GM19324 (cell line): ENCODE data around the gene MARCHF11.

ENCODE experiments used
- ATAC-seq: cut with Tn5 transposase; IDR thresholded peaks from one replicate; pipeline ENCODE4 v1.9.1; 2021; ENCODE audit warnings: mild to moderate bottlenecking, moderate library complexity; ENCODE audit not compliant: unreplicated experiment, low FRiP score

MARCHF11 gene

DNA sequence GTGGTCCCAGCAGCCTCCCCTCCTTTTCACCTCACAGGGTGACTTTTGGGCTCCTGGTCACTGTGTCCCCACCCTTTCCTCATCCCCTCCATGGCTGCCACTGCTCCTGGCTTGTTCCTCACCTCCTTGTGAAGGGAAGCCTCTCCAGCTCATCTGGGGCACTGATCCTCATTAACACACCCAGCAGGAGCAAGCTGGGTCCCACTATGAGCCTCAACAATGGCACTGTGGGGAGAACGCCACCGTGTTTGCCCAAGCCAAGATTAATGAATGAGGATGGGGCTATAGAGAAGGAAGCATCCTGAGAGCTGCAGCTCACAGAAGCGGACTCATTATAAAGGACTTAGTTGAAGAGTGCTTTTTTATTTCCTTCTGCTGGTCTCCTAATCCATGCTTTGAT, 118.4 kb downstream of the MARCHF11 start:
- no peak for ATAC-seq

DNA sequence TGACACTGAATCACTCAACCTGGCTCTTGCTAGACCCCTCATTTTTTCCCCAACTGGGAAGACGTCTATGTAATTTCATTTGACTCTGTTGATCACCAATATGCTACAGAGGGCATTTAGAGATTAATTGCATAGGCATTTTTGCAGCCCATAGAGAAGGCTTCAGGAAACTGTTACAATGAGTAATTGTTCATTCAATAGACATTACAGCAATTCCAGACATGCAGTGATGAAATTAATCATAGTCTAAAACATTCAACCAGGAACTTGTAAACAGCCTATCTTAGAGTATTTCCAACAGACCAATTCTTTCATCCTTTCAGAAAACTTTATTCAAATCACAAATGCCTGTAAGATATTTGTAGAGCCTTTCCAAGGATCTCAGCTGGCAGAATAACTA, 122.3 kb downstream of the MARCHF11 start:
- no peak for ATAC-seq

DNA sequence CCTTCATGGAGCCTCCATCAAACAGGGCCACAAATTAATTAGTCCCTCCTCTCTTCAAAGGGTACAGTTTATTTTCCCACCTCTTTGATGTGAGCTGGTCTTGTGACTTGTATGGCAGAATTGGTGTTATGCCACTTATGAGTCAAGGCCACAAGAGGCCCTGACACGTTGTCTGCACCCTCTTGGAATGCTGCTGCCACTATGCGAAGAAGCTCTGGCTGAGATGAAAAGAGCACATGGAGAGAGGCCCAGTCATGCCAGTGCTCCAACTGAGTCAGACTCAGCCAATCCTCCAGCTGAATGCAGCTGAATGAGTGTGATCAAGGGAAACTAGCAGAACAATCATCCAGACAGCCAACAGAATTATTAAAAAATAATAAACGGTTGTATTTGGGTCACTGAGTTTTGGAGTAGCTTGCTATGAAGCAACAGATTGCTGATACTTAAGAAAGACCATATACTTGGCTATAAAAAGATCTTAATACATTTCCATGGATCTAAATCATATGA, 128.3 kb downstream of the MARCHF11 start:
- no peak for ATAC-seq

DNA sequence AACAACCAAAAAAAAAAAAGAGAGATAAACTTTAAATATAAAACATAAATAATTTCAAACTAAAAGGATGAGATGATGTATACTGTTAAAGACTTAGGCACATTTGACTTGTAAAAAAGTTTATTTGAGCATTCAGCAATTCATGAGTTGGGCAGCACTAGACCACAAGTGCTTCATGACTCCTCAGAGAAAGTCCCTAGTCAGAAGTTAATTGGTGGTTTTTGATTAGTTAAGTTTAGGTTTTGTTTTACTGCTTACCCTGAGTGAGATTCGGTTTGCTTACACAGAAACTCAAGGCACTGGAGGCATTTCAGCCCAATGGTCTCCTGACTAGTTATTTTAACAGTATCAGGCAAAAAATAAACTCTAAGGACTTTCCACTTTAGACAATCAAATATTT, 129.2 kb downstream of the MARCHF11 start:
- ATAC-seq: no peak

DNA sequence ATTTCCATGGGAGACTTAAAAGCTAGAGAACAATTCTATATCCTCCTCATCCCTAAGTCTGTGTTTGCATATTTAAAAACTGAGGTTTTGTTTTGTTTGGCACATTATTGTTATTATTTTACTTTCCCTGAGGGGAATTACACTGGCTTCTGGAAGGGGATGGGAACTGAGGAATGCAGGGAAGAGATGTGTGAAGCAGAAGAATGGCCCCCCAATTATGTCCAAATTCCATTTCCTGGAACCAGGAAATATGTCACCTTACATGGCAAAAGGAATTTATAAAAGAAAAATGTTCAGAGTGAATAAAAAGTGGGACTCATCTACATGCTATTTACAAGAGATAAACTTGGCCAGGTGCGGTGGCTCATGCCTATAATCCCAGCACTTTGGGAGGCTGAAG, 129.8 kb downstream of the MARCHF11 start:
- no peak for ATAC-seq

DNA sequence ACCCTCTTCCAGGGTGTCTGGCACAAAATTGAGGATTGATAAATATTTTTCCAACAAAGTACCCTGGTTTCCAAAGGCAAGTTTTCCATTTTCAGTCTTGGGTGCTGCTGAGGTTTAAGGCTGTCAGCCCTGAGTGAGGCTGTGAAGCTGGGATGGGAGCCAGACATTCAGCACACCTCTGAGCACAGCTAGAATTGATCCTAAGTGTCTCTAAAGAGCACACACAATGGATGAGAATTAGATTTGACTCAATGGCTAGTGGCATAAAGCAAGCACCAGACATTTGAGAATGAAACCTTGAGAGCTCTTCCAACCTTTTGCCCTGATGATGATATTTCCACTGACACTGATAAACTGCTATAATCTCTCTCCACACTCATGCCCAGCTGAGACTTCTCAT, 131.5 kb downstream of the MARCHF11 start:
- ATAC-seq: no peak

DNA sequence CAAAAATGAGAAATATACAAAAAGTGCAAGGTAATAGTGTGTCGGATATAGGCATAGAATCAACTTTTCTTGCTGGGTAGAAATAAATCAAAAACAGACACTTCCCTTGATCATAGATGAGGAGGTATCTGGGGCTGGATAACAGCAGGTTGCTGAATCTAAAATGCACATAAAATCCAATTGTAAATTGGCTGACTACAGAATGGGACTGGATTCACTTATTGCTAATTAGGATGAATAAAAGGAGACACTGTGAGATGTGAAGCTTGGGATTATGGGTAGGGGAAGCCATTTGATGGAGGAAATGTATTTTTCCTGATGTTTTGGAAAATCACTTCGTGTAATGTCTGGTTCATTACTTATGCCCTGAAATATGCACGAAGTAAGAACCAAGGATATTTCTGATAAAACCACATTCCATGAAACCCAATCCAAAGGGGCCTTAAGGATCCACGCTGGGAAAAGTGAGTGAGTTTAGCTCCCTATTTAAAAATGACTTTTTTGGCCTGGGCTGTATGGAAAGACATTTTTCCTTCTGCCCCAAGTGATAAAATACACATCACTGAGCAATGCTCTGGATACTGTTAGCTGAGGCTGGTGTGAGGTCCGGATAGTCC, 136.1 kb downstream of the MARCHF11 start:
- ATAC-seq: no peak

DNA sequence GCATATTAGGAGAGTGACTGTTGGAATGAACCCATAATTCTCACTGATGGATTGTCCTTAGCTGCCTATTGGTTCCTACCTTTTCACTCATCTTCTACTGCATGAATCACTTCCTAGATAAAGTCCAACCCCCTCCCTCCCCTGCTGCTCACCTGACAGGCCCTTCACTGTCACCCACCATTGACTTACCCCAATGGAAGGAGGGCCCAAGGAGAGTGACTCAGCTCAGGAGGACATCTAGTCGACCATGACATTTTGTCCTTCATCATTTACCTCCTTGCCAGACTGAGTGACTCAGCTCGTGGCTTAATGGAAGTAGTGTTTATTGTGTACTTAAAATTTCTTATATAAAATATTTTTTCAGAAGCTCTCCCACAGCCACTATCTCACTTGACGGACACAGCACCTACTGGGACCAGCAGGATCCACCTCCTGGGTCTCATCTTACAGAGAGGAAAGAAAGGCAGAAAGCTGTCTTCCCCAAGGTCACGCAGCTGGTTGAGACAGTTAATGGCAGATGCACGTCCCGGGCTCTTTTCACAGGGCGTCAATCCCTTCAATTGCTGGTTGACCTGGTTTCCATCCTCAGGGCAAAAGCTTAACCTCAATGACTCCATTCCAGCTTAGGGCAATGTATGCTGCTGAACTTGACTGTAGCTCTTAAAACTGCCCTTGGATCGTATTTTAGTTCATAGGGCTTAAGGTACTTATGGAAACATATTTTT, 142.3 kb downstream of the MARCHF11 start:
- ATAC-seq: no peak

DNA sequence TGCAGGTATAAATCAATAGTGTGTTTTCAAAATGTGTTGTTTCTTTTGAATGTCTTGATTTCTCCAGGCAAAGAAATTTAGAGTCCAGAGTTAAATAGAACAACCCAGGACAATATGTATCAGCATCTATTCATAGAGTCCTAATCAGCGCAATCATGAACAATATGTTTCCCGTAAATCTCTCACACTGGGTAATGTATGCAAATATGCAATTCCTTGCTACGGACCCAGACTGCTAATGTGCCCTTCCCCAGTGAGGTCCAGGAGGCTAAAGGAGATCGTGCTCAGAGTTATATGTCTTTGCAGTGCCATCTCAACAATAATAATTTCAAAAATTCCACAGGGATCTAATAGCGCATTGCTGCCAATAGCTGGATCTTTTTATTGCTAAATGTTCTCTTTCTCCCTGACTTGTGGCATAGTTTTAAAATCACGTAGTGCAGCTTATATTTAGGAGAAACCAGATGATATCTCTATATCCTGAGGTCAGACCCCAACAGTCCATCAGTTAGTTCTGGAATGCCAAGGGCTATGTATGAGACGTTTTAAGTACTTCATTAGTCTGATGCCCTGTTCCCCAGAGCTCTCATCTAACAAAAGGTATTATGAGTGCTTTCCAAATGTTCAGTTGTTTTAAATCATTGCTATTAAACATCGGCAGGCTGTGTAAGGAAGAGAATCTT, 145.1 kb downstream of the MARCHF11 start:
- no peak for ATAC-seq

DNA sequence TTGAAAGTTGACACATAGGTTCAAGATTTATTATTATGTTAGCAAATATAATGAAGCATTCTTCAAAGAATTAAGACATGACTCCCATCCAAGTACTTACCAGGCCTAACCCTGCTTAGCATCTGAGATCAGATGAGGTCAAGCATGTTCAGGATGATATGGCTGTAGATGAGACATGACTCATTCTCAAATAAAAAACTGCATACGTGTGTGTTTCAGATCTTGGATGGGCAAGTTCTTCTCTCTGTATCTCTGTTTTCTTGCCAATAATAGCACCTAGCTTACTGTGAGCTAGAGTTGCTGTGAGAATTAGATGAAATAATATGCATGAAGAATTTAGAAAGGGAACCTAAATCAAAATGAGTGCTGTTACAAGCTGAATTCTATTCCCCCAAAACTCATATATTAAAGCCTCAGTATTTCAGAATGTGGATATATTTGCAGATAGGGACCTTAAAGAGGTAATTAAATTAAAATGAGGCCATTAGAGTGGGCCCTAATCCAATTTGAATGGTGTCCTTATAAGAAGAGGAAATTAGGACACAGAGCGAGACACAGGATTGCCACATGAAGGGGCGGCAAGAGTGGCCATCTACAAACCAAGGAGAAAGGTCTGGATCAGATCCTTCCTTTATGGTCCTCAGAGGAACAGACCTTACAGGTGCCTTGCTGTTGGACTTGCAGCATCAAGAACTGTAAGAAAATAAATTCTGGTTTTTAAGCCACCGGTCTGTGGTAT, 146.2 kb downstream of the MARCHF11 start:
- ATAC-seq: no peak

DNA sequence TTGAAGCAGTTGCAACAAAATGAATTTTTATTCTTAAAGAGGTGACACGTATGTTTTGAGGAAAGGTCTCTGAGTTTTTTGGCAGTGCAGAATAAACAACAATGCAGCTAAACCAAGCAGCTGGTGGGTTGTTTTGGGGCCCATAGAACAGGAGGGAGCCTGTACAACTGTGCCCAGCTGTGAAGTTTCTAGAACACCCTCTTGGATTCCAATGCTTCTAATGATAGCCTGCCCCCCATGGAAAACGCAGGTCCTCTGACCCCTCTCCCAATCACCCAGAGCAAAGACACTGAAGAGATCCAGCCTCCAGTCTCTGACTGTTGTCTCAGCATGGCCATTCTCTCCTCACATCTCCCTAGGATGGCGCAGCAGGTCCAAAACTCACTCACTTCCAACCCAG, 150.9 kb downstream of the MARCHF11 start:
- no peak for ATAC-seq

DNA sequence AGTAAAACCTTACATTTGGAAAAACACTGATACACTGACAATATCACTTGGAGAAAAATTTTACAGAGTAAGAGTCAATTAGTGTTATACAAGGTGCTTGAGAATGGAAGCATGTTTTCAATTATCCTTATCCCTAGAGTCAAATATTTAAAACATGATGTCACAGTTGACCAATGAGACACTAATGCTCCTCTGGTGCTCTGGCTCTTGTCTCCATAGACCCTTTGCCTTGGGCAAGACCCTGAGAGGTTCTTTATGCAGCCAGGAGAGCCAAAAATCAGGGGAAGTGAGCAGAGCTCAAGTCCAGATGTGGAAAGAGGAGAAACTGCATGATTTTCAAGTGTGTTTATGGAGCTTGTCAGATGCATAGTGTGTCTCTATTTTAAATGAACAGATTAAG, 153.9 kb downstream of the MARCHF11 start:
- no peak for ATAC-seq

DNA sequence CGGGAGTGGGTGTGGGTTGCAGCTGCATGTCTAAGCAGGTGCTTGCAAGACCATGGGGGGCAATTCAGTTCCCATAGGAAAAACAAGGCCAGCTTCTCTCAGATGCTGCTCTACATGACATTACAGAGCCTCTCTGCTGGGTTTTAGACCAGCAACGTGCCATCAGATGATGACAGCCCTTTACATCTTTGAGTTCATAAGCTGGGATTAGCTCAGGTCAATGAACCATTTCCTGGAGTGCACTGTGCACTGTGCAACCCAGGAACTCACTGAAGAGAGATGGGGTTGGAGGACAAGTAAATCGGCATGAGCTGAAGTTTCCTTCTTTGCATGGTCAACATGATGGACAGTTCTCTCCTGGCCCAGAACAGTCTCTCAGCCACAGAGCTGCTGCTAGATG, 160.6 kb downstream of the MARCHF11 start:
- ATAC-seq: no peak

DNA sequence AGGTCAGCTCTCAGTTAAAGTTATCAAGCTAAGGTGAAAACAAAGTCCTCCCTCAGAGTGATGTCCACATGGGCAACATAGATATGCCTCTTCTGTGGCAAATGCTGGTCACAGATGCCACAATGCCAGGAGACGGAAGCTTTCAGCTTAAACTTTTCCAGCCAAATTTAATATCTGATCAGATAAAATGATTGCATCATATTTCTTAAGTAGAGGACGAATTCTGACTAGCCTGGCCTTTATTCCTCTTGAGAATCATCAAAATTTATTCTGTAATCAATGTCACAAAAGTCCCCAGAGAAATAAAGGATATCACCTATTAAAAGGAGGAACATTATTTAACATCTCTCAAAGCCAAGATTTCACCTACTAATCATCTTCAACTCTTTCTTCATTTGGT, 161.9 kb downstream of the MARCHF11 start:
- no peak for ATAC-seq
